ENCODE results near the gene SLC9A7.

- TF ChIP-seq CTCF (IDR thresholded peaks at IDR 0.05) (no peak), POLR2A (IDR thresholded peaks at IDR 0.05) (no peak)
Measured at GRCh38 chrX:46645614-46646013, 113.3 kb downstream of the SLC9A7 start.

All from tibial nerve (tissue), 3 donors.